HG03066 (cell line): ENCODE measurements around the gene RAB21.
"Not testable (repeated sequence)": the region's sequence is repeated elsewhere in the genome, so short reads cannot be mapped to it uniquely, and the experiment has no call there.

Source experiments
- ATAC-seq: cut with Tn5 transposase; IDR thresholded peaks from one replicate; pipeline ENCODE4 v1.9.1; 2021; ENCODE audit warnings: low read depth; ENCODE audit not compliant: unreplicated experiment

The RAB21 gene

DNA sequence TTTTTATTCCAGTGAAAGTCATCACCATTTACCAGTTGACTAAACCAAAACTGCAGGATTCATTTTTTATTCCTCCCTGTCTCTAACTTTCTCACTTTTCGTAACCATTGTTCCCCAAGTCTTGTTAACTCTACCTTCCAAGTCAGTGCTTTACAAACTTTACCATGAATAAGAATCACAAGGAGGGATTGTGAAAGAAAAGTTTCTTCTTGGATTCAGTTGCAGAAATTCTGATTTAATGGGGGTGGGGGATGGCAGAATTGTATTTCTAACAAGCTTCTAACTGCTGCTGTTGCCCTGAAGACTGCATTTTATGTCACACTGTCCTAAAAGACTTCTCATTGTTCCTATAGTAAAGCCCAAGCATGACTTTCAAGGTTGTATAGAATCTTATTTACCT, 5.0 kb upstream of the RAB21 start:
- no peak for ATAC-seq

DNA sequence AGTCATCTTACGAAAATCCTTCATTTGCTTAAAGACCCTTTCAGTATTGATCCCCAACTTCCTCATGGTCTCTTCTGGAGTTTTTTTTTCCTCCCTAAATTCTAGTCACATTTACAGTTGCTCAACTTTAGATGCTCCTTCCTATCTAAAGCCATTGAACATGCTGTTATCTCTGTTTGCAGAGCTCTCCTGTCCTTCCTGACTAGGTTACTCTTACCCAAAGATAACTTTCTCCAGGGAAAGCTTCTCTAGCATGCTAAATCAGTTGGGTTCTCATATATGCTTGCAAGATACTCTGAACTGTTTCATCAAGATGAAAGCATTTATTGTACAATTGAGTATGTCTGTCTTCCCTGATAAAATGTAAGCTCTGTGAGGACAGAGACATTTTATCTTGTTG, 1.8 kb upstream of the RAB21 start:
- ATAC-seq: no peak

DNA sequence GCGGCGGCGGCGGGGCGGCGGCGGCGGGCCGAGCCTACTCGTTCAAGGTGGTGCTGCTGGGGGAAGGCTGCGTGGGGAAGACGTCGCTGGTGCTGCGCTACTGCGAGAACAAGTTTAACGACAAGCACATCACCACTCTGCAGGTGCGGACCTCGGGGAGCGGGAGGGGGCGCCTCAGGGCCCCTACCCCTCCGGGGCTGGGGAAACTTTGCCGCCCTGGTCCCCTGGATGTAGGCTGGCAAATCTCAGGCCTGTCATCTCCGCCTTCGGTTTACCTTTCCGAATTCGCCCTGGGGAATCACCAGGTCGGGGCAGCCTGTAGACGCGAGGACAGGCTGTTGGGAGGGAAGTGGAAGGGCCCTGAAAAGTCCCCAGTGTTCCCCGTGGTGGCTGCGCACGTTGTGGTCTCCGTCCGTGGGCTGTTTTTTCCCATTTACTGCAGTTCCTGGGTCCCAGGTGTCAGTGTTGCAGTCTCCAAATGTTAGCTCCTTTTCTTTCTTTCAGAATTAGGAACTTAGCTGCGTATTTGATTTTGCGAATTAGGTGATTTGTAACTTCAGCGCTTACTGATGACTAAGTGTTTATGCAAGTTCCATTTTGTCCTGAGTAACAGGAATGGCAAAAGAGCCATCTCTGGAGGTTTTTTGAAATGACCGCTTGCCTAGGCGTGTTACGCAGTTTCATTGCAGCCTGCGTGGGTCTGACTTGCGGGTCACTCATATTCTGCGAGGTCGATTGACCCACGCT, 656 bp downstream of the RAB21 start:
- peak; percentile 45 for ATAC-seq

- no peak for ATAC-seq
Measured at GRCh38 chr12:71756054-71756690, 1.5 kb downstream of the RAB21 start.

GRCh38 chr12:71759941-71760340, 5.3 kb downstream of the RAB21 start:
- no peak for ATAC-seq

DNA sequence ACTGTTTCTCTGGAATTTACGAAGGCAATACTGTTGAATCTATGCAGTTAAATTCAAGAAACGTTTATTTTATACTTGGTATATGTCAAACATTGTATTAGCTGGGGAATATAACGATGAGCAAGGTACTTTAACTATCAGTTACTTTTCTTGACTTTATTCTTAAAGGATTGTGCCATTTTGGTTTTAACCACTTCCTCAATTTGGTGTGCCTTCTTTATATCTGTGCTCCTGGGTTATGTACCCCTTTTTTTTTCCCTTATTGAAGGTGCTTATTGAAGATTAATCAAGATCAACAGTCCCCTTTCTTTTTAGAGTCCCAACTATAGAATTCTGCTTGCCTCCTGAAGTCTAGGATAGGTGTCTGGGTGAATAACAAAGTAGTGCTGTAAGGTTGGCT, 5.8 kb downstream of the RAB21 start:
- ATAC-seq: no peak

- not testable (repeated sequence) for ATAC-seq
Measured at GRCh38 chr12:71761354-71761753, 6.7 kb downstream of the RAB21 start.

DNA sequence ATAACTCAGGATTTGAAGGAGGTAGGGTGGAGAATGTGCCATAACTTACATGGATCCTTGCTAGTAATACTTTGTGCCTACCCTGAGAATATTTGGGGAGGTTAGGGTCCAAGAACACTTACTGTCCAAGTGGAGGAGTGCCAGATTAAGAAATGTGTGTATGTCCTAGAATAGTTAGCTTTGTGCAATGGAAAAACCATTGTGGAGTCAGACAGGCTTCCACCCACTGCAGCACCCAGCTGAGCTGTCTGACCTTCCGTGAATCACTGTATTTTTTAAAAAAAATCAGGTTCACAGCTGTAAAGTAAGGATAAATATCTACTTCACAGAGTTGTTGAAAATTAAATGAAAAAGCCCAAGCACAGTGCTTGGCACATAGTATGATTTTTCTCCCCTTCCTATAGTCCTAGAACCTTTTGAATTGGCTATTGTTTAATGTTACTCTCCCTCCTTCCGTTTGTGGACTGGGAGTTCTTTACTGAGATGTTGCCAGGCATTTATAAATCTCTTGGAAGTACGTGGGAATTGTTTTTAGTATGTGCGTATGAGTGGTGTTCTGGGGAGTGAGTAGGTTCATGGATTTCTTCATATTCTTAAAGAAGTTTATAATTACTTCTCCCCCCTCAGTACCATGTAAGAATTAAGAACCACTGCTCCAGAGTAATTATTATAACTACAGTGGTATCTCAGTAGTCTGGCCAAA, 9.2 kb downstream of the RAB21 start:
- ATAC-seq: no peak

DNA sequence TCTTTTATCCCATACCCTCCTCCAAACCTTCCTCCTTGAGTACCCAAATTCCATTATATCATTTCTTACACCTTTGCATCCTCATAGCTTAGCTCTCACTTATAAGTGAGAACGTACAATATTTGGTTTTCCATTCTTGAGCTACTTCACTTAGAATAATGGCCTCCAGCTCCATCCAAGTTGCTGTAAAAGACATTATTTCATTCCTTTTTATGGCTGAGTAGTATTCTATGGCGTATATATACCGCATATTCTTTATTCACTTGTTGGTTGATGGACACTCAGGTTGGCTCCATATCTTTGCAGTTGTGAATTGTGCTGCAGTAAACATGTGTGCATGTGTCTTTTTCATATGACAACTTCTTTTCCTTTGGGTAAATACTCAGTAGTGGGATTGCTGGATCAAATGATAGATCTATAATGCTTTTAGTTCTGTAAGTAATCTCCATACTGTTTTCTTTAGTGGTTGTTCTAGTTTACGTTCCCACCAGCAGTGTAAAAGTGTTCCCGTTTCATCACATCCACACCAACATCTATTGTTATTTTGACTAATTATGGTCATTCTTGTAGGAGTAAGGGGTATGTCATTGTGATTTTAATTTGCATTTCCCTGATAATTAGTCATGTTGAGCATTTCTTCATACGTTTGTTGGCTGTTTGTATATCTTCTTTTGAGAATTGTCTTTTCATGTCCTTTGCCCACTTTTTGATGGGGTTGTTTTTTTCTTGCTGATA, 10.1 kb downstream of the RAB21 start:
- ATAC-seq: no peak

- no peak for ATAC-seq
Measured at GRCh38 chr12:71766202-71766601, 11.5 kb downstream of the RAB21 start.

- no peak for ATAC-seq
Measured at GRCh38 chr12:71767183-71767582, 12.5 kb downstream of the RAB21 start.

GRCh38 chr12:71768900-71769299, 14.2 kb downstream of the RAB21 start:
- no peak for ATAC-seq

- no peak for ATAC-seq
Measured at GRCh38 chr12:71771069-71771468, 16.4 kb downstream of the RAB21 start.

DNA sequence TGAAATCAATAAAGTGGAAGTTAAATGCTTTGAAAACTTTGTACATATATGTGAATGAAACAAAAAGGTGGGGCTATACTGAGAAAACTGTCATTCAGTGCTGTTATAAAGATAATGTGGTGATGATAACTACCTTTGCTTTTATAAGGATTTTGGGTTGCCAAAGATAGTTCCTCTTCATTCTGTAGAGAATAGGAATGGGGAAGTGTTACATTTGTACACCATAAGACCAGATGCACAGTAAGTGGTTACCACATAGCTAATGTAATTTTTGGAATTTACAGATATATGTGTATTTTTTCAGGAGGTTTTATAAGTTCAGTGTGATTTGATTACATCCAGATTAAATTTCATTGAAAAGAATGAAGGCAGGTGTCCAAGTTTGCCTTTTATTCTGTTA, 18.1 kb downstream of the RAB21 start:
- no peak for ATAC-seq

DNA sequence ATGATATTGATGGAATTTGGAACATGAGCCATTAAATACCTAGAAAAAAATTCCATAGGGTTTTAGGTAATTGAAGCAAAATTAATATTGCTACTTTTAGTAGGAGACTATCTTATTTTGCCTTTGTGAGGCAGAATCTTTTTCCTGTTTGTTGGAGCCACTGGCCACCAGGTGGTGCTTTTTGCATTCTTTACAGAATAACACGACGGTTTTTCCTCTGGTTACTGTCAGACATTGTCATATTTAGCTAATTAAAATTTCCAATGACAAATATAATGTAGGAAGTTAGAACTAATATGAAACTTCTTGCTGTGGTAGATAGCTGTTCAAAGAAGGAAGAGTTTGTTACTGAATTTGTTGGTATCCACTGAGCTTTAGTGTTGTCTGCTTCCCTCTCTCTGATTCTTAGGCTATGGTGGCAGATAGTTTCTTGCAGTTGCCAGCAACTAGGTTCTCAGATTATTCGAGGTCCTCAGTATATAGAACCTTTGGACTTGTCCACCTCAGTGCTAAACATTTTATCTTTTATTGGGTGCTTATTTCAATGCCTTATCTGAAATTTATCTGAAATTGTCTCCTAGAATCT, 25.7 kb downstream of the RAB21 start:
- ATAC-seq: peak; percentile 71

- ATAC-seq: no peak
Measured at GRCh38 chr12:71782017-71782416, 27.4 kb downstream of the RAB21 start.

DNA sequence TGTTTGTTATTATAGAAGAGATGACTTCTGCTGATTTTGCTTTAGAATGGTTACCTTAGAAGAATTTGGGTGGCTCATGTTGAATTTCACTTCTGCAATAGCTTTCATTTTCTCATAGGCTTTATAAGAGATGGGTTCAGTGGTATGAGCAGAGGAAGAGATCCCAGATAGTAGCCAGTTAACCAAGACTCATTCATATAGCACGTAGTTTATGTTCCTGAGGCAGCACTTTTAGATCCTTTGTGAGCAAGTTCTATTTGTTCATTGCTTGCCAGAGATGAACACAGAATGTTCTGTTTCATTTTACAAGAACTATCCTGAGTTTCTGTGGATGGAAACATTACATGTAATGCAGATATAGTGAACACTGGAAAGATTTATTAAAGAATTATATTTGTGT, 32.2 kb downstream of the RAB21 start:
- ATAC-seq: no peak

DNA sequence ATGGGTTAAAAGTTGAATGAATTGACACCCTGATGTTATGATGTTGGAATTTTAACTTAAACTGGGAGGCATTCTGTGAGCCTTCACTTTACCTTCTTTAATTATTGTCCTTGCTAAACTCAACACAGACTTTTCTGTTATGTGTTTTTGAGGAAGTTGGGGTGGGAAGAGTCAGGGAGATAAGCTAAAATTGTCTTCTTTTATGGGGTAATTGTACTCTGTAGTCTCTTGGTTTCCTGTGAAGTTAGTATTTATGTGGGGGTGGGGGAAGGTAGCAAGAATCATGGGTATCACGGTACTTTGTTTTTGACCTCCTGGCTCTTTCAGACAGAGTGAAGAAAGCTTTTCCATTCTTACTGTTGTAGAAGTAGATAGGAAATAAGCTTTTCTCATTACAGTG, 32.9 kb downstream of the RAB21 start:
- ATAC-seq: no peak

DNA sequence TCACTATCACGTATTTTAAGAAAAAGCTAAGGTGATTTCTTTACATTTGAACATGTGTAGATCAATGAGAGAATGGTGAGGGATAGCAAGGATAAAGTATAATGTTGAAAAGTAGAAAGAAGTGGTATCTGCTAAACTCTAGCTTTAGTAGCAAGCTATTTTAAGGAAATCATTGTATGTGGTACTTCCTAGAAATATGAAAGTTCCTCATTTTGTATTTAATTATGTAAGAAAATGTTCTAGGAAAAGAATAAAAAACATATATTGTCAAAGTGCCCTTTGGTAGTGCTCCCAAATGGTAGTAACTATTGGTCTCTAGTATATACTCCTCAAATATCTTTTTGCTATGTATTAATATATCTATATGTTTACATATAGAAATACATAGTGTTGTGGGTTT, 35.7 kb downstream of the RAB21 start:
- ATAC-seq: no peak

- no peak for ATAC-seq
Measured at GRCh38 chr12:71791473-71792150, 36.9 kb downstream of the RAB21 start.
